NCI-H2227 treated with DMSO at 0.1 percent for 48 hours (cell line): ENCODE results near the gene ZNF496.
"Not testable (repeated sequence)": the region's sequence is repeated elsewhere in the genome, so short reads cannot be mapped to it uniquely, and the experiment has no call there.

Source experiments
- DNase-seq: peaks from one replicate; lab custom pipeline; 2025; lab: John Stamatoyannopoulos, UW

ZNF496 gene

DNA sequence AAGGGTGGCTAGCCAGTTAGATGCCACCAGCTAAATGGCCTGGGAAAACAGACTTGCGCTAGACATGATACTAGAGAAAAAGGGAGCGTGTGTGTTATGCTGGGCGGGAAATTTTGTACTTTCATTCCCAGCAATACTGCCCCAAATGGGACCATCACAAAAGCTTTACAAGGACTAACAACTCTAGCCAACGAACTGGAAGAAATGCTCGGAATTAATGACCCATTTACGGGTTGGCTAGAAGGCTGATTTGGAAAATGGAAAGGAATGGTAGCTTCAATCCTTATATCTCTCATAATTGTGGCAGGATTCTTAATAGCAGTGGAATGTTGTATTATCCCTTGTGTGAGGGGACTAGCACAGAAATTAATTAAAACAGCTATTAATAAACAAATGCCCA lies 27.9 kb upstream of the ZNF496 start:
- no peak for DNase-seq

DNA sequence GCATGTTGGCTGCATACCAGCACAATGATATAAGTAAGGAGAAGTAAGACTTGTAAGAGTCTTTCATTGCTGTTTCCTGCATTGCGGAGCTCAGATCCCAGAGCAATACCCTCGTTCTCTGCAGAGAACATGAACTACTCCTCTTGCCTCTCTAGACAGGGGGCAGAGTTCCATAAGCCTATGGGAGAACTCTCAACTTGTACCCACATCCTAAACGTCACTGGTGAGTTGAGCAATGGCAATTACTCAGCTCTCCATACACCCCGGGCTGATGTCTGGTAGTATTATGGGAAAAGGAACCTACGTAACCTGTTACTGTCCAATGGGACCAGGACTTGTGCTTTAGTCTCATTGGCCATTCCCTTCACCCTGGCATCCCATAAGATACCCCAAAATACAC lies 27.3 kb upstream of the ZNF496 start:
- no peak for DNase-seq

DNA sequence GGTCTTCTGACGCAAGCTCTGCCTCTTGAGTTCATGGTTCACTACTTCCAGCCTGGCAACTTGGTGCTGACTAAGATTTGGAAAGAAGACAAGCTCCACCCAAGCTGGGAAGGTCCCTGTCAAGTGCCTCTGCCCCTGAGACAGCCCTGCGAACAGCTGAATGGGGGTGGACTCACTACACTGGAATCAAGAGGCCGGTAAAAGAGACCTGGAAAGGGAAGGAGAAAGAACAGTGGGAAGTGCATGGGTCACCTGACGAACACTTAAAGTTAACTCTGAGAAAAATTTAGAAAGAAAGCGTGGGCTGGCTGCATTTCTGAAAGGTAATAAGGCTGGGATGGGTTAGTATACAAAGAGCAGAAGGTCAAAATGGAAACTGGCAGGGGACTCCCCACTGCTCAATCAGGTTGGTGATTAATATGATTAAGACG lies 26.1 kb upstream of the ZNF496 start:
- no peak for DNase-seq

DNA sequence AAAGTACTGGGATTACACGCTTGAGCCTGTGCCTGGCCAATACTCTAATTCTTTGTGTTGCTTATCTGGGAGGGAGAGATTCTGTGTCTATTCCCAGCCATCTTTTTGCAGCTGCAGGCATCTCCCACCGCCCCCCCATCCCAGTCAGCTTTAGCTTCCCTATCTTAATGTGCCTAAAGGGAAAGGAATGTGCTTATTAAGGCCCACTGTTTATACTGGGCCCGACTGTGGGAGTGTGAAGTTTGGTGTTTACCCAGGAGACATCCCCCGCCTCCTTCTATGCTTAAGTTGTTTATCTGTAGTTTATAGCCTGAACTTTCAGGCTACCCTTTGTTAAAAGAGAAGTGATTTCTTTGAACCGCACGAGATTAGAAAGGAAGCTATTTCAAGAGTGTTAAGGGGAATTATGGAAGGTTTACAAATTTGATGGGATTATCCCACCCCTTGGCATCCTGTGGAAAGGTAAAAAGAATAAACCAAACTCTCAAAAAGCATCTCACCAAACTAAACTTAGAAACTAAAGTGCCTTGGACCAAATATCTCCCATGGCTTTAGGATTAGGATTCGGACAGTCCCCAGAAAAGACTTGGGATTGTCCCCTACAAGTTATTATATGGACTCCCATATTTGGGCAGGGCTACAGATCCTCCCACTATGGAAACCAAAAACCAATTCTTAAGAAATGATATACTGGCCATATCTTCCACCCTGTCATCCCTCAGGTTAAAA lies 25.5 kb upstream of the ZNF496 start:
- no peak for DNase-seq

DNA sequence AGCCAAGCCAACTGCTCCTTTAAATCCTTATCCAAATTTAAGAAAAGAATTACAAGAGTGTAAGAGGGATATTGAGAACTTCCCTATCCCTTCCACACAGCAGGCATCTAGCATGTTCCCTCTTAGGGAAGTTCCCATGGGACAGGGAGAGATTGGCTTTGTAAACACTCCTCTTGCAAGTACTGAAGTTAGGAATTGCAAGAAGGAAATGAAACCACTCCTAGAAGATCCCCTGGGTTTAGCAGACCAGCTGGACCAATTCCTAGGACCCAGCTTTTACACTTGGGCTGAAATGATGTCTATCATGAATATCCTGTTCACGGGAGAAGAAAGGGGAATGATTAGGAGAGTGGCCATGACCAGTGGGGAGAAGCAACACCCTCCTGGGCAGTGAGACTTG lies 23.5 kb upstream of the ZNF496 start:
- DNase-seq, result not testable (repeated sequence)

DNA sequence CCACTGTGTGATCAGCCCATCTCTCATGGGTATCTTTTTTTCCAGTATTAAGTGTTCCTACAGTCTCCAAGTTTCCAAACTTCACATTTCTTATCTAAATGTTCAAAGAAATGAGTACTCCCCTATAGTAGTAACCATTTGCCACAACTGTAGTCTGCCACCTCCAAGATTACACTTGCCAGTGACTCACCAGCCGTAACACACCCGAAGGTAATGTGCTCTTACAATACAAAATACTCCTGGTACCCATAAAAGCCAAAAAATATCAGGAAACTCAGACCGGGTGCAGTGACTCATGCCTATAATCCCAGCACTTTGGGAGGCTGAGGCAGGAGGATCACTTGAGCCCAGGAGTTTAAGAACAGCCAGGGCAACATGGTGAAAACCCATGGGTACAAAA lies 20.5 kb upstream of the ZNF496 start:
- DNase-seq, result no peak

DNA sequence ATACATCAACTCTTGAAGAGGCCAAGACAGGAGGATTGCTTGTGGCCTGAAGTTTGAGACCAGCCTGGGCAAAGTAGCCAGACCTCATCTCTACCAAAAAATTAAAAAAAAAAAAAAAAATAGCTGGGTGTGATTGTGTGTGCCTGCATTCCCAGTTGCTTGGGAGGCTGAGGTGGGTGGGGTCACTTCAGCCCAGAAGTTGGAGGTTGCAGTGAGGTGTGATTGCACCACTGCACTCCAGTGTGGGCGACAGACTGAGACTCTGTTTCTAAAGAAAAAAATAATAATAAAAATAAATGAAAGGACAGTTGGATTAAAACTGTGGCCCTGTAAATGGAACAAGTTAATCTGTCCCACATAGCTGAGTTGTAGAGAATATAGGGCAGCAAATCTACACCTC lies 18.9 kb upstream of the ZNF496 start:
- no peak for DNase-seq

DNA sequence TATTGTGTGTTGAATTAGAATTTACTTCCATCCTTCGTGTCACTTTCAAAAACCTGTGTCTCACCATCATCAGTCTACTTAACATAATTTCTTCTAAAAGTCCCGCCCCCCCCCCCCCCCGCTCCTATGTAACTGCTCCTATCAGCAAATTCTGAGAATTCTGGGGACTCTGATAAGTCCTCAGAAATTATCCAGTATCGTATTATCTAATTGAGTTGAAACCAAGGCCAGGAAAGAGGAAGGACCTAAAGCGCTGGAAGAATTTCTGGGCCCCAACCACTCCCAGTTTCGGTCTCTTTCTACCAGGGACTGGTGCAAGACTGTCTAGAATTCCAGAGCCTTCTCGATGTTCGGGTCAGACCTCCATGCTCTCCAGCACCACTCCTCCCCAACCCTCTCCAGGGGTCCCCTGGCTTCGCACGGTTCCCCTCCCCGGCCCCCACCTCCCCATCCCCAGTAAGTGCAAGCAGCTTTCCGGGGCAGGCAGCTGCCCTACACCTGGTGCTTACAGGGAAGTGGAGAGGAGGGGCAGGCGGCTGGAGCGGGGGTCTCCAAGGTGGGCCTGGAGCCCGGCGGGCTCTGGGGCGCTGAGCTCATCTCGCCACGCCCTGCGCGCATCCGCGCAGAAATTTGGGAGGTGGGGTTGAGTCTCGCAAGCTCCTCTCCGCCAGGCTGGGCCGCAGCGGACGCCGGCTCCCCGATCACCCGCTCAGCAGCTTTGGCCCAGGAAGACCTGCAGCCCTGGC lies 16.0 kb upstream of the ZNF496 start:
- no peak for DNase-seq

DNA sequence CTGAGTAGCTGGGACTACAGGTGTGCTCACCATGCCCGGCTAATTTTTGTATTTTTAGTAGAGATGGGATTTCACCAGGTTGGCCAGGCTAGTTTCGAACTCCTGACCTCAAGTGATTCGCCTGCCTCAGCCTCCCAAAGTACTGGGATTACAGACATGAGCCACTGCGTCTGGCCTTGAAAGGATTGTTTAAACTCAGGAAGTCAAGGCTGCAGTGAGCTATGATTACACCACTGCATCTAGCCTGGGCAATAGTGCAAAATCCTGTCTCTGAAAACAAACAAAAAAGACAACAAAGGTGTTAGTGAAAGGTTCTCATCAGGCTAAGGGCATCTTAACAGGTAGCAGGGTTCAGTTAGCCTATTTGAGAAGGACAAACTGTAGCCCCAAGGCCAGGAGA lies 14.2 kb upstream of the ZNF496 start:
- DNase-seq, result no peak

DNA sequence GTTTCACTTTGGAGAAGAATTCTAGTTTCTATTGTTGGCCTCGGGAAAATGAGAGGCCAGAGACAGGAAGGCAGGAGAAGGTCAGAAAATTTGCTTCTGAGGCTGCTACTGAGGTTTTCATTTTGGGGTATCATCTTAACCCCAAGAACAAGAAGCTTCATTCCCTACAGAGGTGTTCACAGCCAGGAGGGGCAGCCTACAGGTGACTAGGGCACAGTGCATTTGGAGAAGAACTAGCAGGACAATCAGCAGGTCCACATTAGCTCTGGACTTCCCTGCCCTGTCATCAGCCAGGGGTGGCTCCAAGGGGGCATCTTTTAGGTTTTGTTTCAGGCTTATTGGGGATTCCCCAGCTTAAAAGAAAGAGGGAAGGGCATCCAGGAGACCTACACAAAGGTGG lies 12.1 kb upstream of the ZNF496 start:
- no peak for DNase-seq

DNA sequence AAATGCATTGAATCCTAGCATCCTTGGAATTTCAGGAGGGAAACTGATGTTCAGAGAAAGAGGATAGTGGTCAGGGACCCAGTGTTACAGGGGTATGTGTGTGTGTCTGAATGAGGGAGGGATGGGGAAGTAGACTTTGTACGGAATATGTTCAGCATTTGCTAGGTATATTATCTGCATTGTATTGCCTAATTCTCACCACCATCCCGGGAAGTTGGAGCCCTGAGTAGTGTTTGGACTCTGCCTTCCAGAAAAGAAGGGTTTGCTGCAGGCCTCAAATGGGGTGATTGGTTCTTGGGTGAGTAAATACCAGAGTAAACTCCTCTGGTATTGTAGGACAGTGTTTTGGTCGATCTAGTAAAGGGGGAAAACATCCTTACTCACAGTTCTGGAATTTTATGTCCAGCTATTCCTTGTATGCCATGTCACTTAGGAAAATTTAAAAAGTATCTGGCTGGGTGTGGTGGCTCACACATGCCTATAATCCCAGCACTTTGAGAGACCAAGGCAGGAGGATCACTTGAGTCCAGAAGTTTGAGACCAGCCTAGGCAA lies 7.1 kb upstream of the ZNF496 start:
- DNase-seq, result no peak

DNA sequence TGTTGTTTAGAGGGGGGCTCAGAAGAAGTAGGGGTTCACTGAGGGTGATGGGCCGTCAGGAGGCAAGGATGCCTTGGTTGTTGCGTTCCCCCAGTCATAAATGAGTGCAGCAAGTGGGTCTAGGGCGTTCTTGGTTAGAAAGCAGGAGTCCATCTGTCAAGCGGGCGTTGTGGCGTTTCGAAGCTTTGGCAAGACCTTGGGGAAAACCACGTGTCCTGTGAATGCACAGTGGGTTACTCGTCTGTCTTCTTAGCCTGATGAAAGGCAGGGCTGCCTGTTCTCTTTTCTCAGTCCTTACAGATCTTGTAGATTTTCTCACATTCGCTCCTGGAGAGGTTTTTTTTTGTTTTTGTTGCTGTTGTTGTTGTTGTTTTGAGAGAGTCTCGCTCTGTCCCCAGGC lies 6.3 kb upstream of the ZNF496 start:
- no peak for DNase-seq

DNA sequence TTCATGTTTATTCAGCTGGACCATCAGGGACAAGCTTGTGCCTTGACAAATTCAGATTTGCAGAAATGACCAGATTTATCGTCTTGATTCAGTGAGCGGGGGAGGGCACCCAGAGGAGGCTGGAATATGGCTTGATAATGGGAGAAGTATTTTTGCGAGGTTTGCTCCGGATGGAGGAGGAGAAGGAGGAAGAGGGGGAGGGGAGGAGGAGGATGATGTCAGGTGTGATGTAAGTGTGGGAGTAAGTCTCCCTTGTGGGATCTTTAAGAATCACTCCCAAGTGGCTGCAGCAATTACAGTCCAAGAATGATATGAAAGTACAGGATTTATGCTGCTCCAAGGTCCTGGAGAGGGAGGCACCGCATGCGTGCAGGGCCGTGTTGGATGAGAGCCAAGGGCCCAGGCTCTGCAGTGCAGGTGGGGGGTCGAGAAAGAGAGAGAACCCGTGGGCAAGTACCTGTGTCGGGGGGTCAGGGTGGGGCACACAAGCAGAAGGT lies 5.6 kb upstream of the ZNF496 start:
- no peak for DNase-seq

DNA sequence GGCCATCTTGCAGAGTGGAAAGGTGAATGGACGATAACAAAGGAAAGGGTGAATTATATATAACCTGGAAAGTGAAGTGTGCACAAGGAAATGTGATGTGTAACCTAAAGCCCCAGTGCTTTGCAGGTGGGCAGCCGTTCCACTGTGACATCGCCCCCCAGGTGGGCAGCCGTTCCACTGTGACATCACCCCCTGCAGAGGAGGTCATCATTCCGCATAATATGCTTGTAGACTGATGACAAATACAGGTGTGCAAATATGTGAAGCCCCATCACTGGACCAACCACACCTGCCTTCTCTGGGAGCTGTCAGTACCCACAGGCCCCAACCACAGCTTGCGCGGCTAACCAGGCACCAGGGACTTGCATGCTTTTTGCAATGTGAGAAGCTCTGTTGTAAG lies 4.7 kb upstream of the ZNF496 start:
- DNase-seq, result no peak

DNA sequence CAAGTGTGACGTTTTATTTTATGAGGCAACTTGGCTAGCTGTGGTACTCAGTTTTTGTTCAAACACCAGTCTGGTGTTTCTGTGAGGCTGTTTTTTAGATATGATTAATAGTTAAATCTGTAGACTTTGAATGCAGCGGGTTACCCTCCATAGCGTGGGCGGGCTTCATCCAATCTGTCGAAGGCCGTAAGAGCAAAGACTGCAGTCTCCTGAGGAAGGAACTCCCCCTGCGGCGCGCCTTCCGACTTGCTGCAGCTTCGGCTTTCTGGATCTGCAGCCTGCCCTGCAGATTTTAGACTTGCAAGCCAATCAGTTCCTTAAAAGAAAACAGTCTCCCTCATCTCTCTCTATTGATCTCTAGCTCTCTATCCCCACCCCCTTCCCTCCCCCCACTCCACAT lies 4.2 kb upstream of the ZNF496 start:
- no peak for DNase-seq

DNA sequence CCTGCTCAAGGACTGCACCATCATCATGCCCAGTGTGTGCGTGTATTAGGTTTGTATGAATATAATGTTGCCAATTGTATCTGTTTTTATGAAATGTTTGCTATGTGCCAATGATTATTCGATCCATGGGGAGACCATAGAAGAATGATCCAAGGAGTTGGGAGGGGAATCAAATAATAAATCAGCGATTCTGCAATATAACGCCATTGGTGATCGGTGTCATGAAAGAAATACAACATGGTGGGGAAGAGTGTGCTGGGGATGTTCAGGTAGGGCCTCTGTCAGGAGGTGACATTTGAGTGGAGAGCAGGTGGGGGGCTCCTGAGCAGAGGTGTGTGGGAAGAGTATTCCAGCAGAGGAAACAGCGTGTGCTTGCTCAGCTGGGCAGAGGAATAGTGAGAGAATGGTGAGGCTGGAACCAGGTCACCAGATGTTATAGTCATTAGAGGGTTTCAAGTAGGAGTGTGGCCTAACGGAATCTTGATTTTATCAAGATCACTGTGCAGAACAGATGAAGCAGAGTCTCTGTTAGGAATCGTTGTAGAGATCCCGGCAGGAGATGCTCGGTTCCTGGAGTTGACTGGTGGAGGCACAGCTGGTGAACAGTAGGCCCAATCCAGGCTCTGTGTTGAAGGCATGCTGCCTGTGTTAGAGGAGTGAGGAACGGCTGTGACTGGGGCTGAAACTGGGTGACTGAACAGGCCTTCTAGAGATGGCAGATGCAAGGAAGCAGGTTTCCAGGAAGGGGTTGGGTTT lies 2.9 kb upstream of the ZNF496 start:
- DNase-seq, result no peak

DNA sequence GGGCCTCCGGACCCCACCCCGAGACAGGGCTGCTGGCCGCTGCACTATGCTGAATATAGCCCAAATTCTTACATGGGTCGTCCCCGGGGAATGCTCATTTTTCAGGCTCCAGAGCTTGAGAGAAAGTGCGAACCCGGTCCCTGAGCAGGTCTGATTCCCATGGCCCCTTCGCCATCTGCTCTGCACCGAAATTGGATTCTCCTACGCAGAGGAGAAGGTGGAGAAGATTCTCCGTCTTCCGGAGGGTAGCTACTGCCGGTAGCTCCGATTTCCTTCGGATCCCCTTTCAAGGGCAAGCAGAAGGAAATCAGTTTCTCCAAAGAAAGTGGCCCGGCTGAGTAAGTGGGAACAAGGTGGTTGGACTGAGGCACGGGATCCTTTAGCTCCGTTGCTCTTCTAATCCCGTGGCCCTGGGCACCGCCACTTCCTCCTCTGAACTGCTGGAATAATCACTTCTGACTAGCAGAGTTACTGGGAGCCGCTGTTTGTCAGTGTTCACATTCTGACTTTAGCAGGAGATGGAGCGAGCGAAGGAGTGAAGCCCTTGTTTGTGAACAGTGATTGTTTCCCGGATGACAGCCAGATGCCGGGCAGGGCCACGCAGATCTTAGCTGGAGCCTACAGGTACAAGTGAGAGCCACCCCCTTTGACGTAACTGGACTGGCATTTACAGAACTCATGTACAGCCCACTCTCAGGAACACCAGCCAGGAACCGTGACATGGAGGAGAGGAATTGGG lies 1.1 kb upstream of the ZNF496 start:
- DNase-seq, result no peak

DNA sequence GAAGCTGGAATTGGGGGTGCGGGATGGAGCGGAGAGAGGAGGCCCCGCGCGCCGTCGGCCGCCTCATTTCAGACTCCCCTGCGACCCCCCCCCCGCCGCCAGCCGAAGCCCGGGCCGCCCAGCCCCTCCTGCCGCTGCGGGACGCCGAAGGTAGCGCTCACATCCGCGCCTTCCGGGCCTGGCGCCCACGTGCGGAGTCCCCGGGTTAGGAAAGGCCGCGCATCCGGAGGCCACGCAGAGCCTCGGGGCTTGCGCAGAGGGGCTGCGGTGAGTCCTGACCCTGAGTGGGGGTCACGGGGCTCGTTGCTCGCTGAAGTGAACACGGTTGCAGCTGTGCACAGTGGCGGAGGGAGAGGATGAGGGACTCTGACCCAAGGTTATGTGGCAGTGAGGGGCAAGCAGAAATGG lies 552 bp upstream of the ZNF496 start:
- no peak for DNase-seq

DNA sequence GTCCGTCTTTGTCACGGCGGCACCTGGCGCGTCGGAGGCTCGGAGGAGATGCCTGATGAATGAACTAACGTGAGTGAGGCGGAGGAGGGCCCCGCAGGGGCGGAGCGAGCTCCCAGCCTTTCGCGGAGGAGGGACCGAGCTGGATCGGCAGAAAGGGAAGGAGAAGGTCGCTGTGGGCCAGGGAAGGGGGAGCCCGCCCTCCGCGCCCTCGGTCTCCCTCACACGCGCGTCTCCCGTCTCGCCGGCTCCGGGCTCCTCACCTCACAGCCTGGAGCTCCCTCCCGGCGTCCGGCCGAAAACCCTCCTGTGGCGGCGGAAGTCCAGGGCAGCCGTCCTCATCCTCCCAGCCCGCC lies 519 bp downstream of the ZNF496 start:
- peak; percentile 51 for DNase-seq

DNA sequence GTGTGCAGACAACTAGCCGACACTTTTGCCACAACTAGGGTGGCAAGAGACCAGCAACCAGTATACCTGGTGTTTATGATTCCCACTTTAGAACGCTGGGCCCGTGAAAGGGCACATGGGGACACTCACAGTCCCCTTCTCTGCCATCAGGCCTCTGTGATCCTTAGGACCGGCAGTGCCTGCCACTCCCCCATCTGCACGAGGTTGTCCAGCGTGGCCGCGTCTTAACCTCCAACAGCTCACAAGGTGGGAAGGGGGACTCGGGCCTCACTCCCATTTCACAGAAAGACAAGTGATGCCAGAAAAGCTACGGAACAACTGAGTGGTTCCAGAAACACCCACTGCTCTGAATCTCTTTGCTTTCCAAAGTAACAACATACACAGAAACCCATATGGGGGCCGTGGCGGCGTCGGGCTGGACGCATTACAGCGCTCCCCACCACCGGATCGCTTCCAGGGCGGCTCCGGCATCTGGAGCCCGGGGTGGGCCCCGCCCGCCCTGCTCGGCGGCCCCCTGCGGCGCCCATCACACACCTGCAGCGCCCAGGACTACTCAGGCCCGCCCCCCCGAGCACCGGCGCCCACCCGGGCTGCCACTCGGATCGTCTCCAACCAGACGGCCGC lies 1.0 kb downstream of the ZNF496 start:
- DNase-seq, result peak; percentile 45

DNA sequence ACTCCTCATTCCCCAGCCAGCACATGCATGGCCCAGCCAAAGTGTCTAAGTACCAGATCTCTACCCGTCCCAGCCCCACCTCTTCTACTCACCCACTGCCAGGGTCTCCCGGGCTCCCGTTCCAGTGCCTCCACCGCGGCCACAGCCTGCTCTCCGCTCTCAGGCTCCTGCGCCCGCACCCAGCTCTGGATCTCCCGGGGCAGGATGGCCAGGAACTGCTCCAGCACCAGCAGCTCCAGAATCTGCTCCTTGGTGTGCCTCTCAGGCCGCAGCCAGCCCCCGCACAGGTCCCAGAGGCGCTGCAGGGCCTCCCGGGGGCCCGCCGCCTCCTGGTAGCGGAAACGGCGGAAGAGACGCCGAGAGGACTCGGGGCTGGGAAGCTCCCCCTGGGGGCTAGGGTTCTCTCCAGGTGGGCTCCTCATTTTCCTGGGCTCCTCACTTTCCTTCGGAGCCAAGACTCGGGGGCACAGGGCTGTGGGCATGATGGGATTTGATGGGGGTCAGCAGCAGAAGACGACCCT lies 2.5 kb downstream of the ZNF496 start:
- DNase-seq, result no peak
